A549 (cell line): ENCODE data around the gene ARID1B. TPM values are rescaled to one million over a fixed set of nuclear protein-coding genes. Genes with fewer than 3 reads are reported as not detected.

Experiments used
- ATAC-seq, 2 experiments: fragments of 200-7000 bp in 1 of 2; fragments of >200 bp in 1 of 2; cut with Nextera tagmentation in 1 of 2; cut with Tn5 transposase in 1 of 2; 3 replicates each; pipeline versions ENCODE4 v1.8.0 to v1.9.1; 2018 to 2020; ENCODE audit warnings: mild to moderate bottlenecking in 1 of 2, moderate library complexity in 1 of 2
- CTCF ChIA-PET: fragments of 300-600 bp; sonication (Branson Sonifier 250); formaldehyde crosslinking; extraction: SDS; loops from one replicate; lab custom pipeline; 2021; ENCODE audit warnings: antibody characterized with exemption, inconsistent platforms; lab: Yijun Ruan, JAX
- POLR2A ChIA-PET: fragments of 350-600 bp; formaldehyde crosslinking; extraction: SDS; loops from one replicate; lab custom pipeline; 2021; ENCODE audit warnings: antibody characterized with exemption, inconsistent platforms; lab: Yijun Ruan, JAX
- DNase-seq, 2 experiments: peaks; one replicate each; pipeline versions ENCODE4 v3.0.0 to v3.0.0-alpha.2; 2011 to 2016; ENCODE audit warnings: low read depth in 1 of 2, low spot score in 1 of 2
- FAIRE-seq: peaks from 2 replicates; lab custom pipeline; 2011; peaks lifted over from hg19 to GRCh38; lab: Jason Lieb, UNC
- H3K27ac ChIP-seq, 2 experiments: fragments of >200 bp; sonication (Bioruptor Twin); formaldehyde crosslinking; 3 replicates each; pipeline ENCODE4 v1.5.1; 2016 to 2017
- H3K4me1 ChIP-seq: fragments of >200 bp; sonication (Bioruptor Twin); formaldehyde crosslinking; 3 replicates; pipeline ENCODE4 v1.6.1; 2016
- H3K4me2 ChIP-seq: fragments of >200 bp; sonication (Bioruptor Twin); formaldehyde crosslinking; 3 replicates; pipeline ENCODE4 v1.6.1; 2016
- H3K4me3 ChIP-seq: fragments of >200 bp; sonication (Bioruptor Twin); formaldehyde crosslinking; 3 replicates; pipeline ENCODE4 v1.5.1; 2016
- H3K9me3 ChIP-seq: fragments of >200 bp; sonication (Bioruptor Twin); formaldehyde crosslinking; 3 replicates; pipeline ENCODE4 v1.6.1; 2016
- BHLHE40 ChIP-seq: IDR thresholded peaks from 2 replicates; pipeline ENCODE4 v1.6.1; 2012; ENCODE audit warnings: low read depth, low read length, inconsistent platforms
- CBX2 ChIP-seq: fragments of 200-600 bp; sonication (generic); IDR thresholded peaks from 2 replicates; pipeline ENCODE4 v1.6.1; 2016; ENCODE audit warnings: low read depth, mild to moderate bottlenecking, borderline replicate concordance
- CHD2 ChIP-seq: fragments of 150-350 bp; IDR thresholded peaks from 2 replicates; pipeline ENCODE4 v1.6.1; 2014; ENCODE audit warnings: low read length; ENCODE audit not compliant: partially characterized antibody
- CHD4 ChIP-seq: fragments of 200-600 bp; sonication (generic); IDR thresholded peaks from 2 replicates; pipeline ENCODE4 v1.6.1; 2016; ENCODE audit warnings: antibody characterized with exemption, mild to moderate bottlenecking, borderline replicate concordance
- EHF ChIP-seq: fragments of 250-450 bp; sonication (Bioruptor Pico); IDR thresholded peaks from 2 replicates; pipeline ENCODE4 v1.5.0; 2020; ENCODE audit warnings: mild to moderate bottlenecking
- FOSB ChIP-seq: fragments of 250-450 bp; sonication (Bioruptor Pico); IDR thresholded peaks from 2 replicates; pipeline ENCODE4 v1.5.0; 2020; ENCODE audit warnings: mild to moderate bottlenecking, moderate library complexity
- HEYL ChIP-seq: fragments of 250-450 bp; sonication (Bioruptor Pico); IDR thresholded peaks from 2 replicates; pipeline ENCODE4 v1.8.0; 2021; ENCODE audit warnings: mild to moderate bottlenecking, moderate library complexity
- HOXA7 ChIP-seq: fragments of 250-450 bp; sonication (Bioruptor Pico); IDR thresholded peaks from 2 replicates; pipeline ENCODE4 v1.5.0; 2020; ENCODE audit warnings: mild to moderate bottlenecking, moderate library complexity
- HOXB5 ChIP-seq: fragments of 250-450 bp; sonication (Bioruptor Pico); IDR thresholded peaks from 2 replicates; pipeline ENCODE4 v1.5.0; 2020; ENCODE audit warnings: mild to moderate bottlenecking, moderate library complexity
- JUNB ChIP-seq: fragments of >200 bp; sonication (Bioruptor Twin); formaldehyde crosslinking; IDR thresholded peaks from 2 replicates; pipeline ENCODE4 v1.6.1; 2016
- KDM1A ChIP-seq: fragments of 200-600 bp; sonication (generic); IDR thresholded peaks from 2 replicates; pipeline ENCODE4 v1.6.1; 2016; ENCODE audit warnings: low read depth, mild to moderate bottlenecking
- MAFK ChIP-seq: fragments of 450-650 bp; IDR thresholded peaks from 2 replicates; pipeline ENCODE4 v1.6.1; 2014; ENCODE audit not compliant: partially characterized antibody
- MYC ChIP-seq: IDR thresholded peaks from 2 replicates; pipeline ENCODE4 v1.6.1; 2012; ENCODE audit warnings: mild to moderate bottlenecking, inconsistent platforms, low read length, improper control_type of control experiment, borderline replicate concordance
- NFE2L2 ChIP-seq: fragments of 150-350 bp; conservative IDR thresholded peaks from 2 replicates; pipeline ENCODE4 v1.6.1; 2014; ENCODE audit warnings: low read length
- NR3C1 ChIP-seq: fragments of >200 bp; sonication (Bioruptor Twin); formaldehyde crosslinking; IDR thresholded peaks from 3 replicates; pipeline ENCODE4 v1.6.1; 2017
- PHF8 ChIP-seq: fragments of 200-600 bp; sonication (generic); IDR thresholded peaks from 2 replicates; pipeline ENCODE4 v1.6.1; 2016; ENCODE audit warnings: low read depth, mild to moderate bottlenecking, antibody characterized with exemption, moderate library complexity, borderline replicate concordance
- RARB ChIP-seq: fragments of 250-450 bp; sonication (Bioruptor Pico); IDR thresholded peaks from 2 replicates; pipeline ENCODE4 v1.8.0; 2021; ENCODE audit warnings: mild to moderate bottlenecking, moderate library complexity
- RCOR1 ChIP-seq: fragments of 150-350 bp; IDR thresholded peaks from 2 replicates; pipeline ENCODE4 v1.6.1; 2014; ENCODE audit warnings: antibody characterized with exemption, low read length, low read depth
- RNF2 ChIP-seq: fragments of 200-600 bp; sonication (generic); IDR thresholded peaks from 2 replicates; pipeline ENCODE4 v1.6.1; 2016; ENCODE audit warnings: low read depth, mild to moderate bottlenecking, antibody characterized with exemption, moderate library complexity, borderline replicate concordance
- ZC3H11A ChIP-seq: fragments of 450-650 bp; IDR thresholded peaks from 2 replicates; pipeline ENCODE4 v1.6.1; 2014; ENCODE audit warnings: antibody characterized with exemption, mild to moderate bottlenecking
- ZNF302 ChIP-seq: fragments of 250-450 bp; sonication (Bioruptor Pico); IDR thresholded peaks from 2 replicates; pipeline ENCODE4 v1.9.0; 2021; ENCODE audit warnings: inconsistent platforms, mild to moderate bottlenecking, moderate library complexity
- WGBS: methylation state at CpG from one replicate; pipeline ENCODE4 v1.1.6; 2017; ENCODE audit errors: missing lambda C conversion rate; 5-methylcytosine and 5-hydroxymethylcytosine counted together
- polyA plus RNA-seq, 4 experiments: library from polyadenylated mRNA; depleted of rRNA in 3 of 4; stranded (reverse); fragments of >200 nt; fragmentation: RNase III in 1 of 4; extraction: RNeasy Plus Mini Kit Qiagen cat#74134 plus additional on column Dnase treatment in 1 of 4; gene quantifications; 2 replicates in 3 of 4; 3 replicates in 1 of 4; pipeline ENCODE4 v1.2.3, GENCODE V29; 2011 to 2017
- TF ChIP-seq, protein P1 (sequence below): fragments of 150-350 bp; IDR thresholded peaks from 2 replicates; pipeline ENCODE4 v1.6.1; 2014; ENCODE audit warnings: low read depth, mild to moderate bottlenecking, low read length
- TF ChIP-seq, protein P2 (sequence below): fragments of 250-450 bp; sonication (Bioruptor Pico); IDR thresholded peaks from 2 replicates; pipeline ENCODE4 v1.5.0; 2021; ENCODE audit warnings: mild to moderate bottlenecking, moderate library complexity, borderline replicate concordance
- TF ChIP-seq, protein P3 (sequence below): fragments of 200-600 bp; sonication (generic); IDR thresholded peaks from 2 replicates; pipeline ENCODE4 v1.6.1; 2016; ENCODE audit warnings: antibody characterized with exemption, mild to moderate bottlenecking, moderate library complexity
- TF ChIP-seq, protein P4 (sequence below): fragments of >200 bp; sonication (Bioruptor Twin); formaldehyde crosslinking; IDR thresholded peaks from 3 replicates; pipeline ENCODE4 v1.6.1; 2016

ARID1B gene
- polyA plus RNA-seq, 2 of the 4 experiments (the other 2 are of a cell fraction) = 13.5 to 16.3 TPM

DNA sequence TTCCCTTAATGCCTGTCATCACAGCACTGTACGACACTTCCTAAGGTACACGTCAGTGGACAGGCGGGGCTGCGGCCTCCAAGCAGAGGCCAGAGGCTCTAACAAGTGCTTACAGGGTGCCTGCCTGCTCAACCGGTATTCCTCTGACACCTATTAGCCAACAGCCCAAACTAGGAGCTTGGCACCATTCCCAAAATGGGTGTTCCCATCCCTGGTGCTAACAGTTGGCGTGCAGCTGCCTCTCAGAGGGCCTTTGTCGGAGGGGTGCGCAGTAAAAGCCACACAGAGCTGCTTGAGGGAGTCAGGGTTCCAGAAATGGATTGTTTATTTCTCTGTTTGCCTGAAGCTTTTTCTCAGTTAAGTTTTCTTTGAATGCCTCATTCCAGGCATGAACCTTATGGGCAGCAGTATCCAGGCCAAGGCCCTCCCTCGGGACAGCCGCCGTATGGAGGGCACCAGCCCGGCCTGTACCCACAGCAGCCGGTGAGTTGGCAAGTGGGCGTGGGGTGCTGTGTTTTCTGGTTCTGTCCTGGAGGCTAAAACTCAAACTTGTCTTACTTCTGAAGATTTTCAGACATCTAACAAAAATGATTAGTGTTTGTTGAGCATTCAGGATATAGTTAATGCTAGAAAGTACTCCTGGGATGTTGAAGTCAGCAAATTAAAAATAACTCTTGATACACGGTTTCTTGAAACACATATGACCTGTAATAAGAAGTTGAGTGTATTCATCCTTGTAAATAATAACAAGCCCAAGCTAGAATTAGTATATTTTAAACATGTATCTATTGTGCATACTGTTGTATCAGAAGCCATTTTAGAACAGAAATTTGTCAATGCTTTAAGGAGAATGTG is 421.5 kb downstream of the ARID1B start:
- ChIA-PET CTCF (interaction anchor here (2.3 kb wide), 1 partner anchor 13 kb away, joined by 6 read pairs; no protein-coding TSS in a partner anchor), POLR2A (no interaction called here)
- DNase-seq (no peak), ATAC-seq (no peak), FAIRE-seq (no peak)
- Histone ChIP-seq H3K9me3 (no peaks in the 10 kb centered on the region), H3K4me1 (no peaks in the 10 kb centered on the region), H3K27ac (no peak overlapping the region), H3K4me2 (no peak overlapping the region), H3K4me3 (no peak overlapping the region)
- WGBS = 88% methylated on average over 10 of the region's 15 CpGs
- TF ChIP-seq JUNB (no peak), CHD2 (no peak), FOSB (no peak), MAFK (no peak), CHD4 (no peak), NFE2L2 (no peak), RNF2 (no peak), HOXA7 (no peak), NR3C1 (no peak), ZNF302 (CRISPR knock-in tag) (no peak), ZC3H11A (no peak)
- TF ChIP-seq, protein P1, sequence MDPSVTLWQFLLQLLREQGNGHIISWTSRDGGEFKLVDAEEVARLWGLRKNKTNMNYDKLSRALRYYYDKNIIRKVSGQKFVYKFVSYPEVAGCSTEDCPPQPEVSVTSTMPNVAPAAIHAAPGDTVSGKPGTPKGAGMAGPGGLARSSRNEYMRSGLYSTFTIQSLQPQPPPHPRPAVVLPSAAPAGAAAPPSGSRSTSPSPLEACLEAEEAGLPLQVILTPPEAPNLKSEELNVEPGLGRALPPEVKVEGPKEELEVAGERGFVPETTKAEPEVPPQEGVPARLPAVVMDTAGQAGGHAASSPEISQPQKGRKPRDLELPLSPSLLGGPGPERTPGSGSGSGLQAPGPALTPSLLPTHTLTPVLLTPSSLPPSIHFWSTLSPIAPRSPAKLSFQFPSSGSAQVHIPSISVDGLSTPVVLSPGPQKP = no peak
- TF ChIP-seq, protein P2, sequence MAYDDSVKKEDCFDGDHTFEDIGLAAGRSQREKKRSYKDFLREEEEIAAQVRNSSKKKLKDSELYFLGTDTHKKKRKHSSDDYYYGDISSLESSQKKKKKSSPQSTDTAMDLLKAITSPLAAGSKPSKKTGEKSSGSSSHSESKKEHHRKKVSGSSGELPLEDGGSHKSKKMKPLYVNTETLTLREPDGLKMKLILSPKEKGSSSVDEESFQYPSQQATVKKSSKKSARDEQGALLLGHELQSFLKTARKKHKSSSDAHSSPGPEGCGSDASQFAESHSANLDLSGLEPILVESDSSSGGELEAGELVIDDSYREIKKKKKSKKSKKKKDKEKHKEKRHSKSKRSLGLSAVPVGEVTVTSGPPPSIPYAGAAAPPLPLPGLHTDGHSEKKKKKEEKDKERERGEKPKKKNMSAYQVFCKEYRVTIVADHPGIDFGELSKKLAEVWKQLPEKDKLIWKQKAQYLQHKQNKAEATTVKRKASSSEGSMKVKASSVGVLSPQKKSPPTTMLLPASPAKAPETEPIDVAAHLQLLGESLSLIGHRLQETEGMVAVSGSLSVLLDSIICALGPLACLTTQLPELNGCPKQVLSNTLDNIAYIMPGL (CRISPR knock-in tag) = no peak
- TF ChIP-seq, protein P3, sequence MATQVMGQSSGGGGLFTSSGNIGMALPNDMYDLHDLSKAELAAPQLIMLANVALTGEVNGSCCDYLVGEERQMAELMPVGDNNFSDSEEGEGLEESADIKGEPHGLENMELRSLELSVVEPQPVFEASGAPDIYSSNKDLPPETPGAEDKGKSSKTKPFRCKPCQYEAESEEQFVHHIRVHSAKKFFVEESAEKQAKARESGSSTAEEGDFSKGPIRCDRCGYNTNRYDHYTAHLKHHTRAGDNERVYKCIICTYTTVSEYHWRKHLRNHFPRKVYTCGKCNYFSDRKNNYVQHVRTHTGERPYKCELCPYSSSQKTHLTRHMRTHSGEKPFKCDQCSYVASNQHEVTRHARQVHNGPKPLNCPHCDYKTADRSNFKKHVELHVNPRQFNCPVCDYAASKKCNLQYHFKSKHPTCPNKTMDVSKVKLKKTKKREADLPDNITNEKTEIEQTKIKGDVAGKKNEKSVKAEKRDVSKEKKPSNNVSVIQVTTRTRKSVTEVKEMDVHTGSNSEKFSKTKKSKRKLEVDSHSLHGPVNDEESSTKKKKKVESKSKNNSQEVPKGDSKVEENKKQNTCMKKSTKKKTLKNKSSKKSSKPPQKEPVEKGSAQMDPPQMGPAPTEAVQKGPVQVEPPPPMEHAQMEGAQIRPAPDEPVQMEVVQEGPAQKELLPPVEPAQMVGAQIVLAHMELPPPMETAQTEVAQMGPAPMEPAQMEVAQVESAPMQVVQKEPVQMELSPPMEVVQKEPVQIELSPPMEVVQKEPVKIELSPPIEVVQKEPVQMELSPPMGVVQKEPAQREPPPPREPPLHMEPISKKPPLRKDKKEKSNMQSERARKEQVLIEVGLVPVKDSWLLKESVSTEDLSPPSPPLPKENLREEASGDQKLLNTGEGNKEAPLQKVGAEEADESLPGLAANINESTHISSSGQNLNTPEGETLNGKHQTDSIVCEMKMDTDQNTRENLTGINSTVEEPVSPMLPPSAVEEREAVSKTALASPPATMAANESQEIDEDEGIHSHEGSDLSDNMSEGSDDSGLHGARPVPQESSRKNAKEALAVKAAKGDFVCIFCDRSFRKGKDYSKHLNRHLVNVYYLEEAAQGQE = no peak
- TF ChIP-seq, protein P4, sequence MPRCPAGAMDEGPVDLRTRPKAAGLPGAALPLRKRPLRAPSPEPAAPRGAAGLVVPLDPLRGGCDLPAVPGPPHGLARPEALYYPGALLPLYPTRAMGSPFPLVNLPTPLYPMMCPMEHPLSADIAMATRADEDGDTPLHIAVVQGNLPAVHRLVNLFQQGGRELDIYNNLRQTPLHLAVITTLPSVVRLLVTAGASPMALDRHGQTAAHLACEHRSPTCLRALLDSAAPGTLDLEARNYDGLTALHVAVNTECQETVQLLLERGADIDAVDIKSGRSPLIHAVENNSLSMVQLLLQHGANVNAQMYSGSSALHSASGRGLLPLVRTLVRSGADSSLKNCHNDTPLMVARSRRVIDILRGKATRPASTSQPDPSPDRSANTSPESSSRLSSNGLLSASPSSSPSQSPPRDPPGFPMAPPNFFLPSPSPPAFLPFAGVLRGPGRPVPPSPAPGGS = no peak

DNA sequence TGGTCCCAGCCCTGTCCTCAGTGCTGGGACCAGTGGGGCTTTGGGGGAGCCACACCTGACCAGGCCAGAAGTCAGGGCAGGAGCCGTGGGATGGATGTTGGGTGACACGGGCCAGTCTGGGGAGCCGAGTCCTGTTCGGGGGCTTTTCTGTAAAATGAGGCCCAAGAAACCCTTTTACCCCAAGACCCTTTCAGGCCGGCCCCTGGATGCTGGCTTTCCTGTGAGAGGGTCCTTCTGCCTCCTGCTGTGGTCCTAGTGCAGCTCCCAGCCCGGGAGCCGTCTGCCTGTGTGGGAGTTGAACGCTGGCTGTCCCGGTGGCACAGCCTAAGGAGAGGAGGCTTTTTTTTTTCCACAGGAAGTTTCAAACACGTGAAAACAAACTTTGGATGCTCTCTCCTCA is 422.9 kb downstream of the ARID1B start:
- 82% methylated on average over 6 of the region's 10 CpGs for WGBS
- DNase-seq (no peak), ATAC-seq (no peak), FAIRE-seq (no peak)
- Histone ChIP-seq H3K4me2 (no peak overlapping the region), H3K9me3 (no peaks in the 10 kb centered on the region), H3K4me1 (no peaks in the 10 kb centered on the region), H3K27ac (no peak overlapping the region), H3K4me3 (no peak overlapping the region)
- TF ChIP-seq CBX2 = no peak
- TF ChIP-seq MYC = no peak
- no peak for TF ChIP-seq ZNF302 (CRISPR knock-in tag)
- TF ChIP-seq, protein P2 (CRISPR knock-in tag) = no peak
- no peak for TF ChIP-seq EHF
- TF ChIP-seq KDM1A = no peak
- no peak for TF ChIP-seq HEYL
- TF ChIP-seq RCOR1 = no peak
- TF ChIP-seq NR3C1 = no peak
- TF ChIP-seq BHLHE40 = no peak
- TF ChIP-seq HOXB5 (CRISPR knock-in tag) = no peak
- no peak for TF ChIP-seq RARB (CRISPR knock-in tag)
- TF ChIP-seq NFE2L2 = no peak
- TF ChIP-seq FOSB = no peak
- TF ChIP-seq PHF8 = no peak
- POLR2A ChIA-PET = no interaction called here
- CTCF ChIA-PET = interaction anchor here (1.3 kb wide), 1 partner anchor 166 kb away, joined by 4 read pairs; no protein-coding TSS in a partner anchor
